HG03025 (cell line): Measurements from ENCODE around the gene PDE3B.
"Not testable (repeated sequence)": the region's sequence is repeated elsewhere in the genome, so short reads cannot be mapped to it uniquely, and the experiment has no call there.

Experiments used
- ATAC-seq: cut with Tn5 transposase; IDR thresholded peaks from one replicate; pipeline ENCODE4 v1.9.1; 2021; ENCODE audit warnings: mild to moderate bottlenecking, moderate library complexity; ENCODE audit not compliant: unreplicated experiment, low FRiP score

PDE3B gene

DNA sequence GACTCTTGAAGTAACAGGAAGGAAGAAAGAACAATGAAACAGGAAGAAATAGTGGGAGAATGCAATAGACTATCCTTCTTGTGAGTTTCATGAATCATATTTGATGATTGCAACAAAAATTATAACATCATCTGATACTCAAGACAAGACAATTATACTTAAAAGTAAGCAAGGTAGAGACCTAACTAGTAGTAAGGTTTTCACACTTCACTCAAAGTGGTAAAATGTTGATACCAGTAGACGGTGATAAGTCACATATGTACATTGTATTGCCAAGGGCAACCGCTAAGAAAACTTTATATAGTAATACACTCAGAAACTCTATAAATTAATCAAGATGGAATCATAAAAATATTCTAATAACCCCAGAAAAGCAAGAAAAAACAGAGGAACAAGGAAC, 140.6 kb downstream of the PDE3B start:
- ATAC-seq = no peak

DNA sequence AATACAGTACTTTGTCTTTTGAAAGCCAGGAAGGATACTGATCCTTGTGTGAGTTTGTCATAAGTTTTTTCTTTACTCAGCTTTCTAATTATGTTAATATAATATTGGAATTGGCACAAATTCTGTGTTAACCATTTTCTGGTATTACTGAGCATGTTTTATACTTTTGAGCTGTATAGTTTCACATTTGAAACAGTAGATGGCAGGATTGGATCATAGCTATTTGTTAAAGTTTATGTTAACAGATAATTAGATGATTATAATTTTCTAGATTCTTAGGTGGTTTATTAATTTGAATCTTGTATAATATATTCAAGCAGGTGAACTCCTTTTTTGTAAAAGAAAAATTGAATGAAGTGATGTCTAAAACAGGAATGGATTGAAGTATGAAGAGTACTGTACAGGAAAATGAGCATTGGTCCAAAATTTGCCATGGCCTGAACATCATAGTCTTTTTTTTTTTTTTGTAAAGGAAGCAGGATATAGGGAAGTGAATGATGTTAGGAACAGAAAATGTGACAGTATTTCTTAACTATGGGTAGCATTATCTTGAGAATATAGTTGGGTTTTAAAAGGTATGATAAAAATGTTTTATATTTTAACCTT, 146.4 kb downstream of the PDE3B start:
- ATAC-seq = no peak

GRCh38 chr11:14793546-14793945, 149.9 kb downstream of the PDE3B start:
- no peak for ATAC-seq

- ATAC-seq = not testable (repeated sequence)
Measured at GRCh38 chr11:14796028-14796427, 152.4 kb downstream of the PDE3B start.

DNA sequence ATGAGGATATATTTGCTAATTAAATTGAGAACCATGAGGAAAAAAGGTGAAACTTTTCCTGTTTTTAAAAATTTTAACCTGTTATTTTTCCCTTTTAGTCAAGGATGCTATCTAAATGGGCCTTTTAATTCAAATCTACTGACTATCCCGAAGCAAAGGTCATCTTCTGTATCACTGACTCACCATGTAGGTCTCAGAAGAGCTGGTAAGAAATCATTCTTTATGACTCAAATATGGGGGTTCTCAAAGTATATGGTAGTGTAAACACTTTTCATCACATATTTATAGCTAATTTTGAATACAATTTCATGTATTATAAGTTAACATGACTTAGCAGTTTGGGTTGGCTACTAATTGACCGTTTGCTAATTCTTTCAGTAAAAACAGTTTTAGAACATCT, 160.2 kb downstream of the PDE3B start:
- no peak for ATAC-seq

GRCh38 chr11:14809466-14809865, 165.9 kb downstream of the PDE3B start:
- ATAC-seq = no peak

DNA sequence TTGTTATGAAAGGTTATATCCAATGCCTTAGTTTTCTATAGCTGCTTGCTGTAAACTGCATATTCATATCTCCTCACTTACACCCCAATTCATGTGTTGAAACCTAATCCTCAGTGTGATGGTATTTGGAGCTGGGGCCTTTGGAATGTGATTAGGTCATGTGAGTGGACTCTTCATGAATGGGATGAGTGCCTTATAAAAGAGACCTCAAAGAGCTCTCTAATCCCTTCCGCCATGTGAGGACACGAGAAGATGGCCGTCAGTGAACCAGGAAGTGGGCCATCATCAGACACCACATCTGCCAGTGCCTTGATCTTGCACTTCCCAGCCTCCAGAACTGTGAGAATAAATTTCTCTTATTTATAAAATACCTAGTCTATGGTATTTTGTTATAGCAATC, 169.2 kb downstream of the PDE3B start:
- no peak for ATAC-seq

DNA sequence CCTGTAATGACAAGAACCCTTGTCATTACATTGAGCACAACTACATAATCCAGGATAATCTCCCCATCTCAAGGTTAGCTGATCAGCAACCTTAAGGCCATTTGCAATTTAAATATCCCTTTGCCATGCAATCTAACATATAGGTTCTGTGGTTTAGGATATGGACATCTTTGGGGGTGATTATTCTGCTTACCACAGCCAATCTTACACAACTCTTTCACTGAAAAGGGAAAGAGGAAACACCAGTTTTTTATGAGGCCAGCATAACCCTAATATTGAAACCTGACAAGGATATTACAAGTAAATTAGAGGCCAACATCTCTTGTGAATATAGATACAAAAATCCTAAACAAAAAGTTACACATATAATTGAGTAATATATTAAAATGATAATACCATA, 169.9 kb downstream of the PDE3B start:
- no peak for ATAC-seq

DNA sequence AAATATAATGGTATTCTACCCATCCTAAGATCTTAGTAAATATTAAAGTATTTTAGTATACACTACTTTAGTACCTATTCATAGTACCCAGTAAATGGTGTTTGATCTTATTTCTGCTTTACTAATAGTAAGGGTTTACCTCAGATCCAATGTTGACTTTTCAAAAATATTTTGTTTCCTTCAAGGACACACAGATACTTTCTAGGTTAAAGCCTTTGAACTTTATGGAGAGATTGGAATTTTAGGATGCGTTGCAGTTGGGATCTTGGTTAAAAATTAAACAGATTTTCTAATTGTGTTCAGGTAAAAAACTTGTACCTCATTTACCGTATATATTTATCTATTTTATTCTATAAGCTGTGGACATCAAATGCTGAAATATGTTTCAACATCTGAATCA, 175.2 kb downstream of the PDE3B start:
- no peak for ATAC-seq

DNA sequence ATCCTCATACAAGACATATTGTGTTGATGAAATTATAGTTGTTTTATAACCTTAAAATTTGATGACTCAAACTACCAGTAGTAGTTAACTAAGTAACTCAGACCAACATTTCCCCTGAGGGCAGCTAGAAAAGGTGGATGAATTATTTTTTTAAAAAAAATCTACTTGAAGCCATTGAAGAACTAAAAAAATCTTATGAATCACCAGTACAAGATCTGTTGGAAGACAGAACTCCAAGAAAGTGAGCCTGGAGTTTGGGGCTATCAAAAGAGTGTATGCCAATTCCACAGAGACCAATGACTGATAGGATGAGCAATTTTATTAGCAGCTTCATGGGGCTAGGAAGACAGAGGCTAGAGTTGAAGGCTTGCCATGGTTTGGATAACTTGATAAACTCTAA, 176.0 kb downstream of the PDE3B start:
- ATAC-seq = no peak

DNA sequence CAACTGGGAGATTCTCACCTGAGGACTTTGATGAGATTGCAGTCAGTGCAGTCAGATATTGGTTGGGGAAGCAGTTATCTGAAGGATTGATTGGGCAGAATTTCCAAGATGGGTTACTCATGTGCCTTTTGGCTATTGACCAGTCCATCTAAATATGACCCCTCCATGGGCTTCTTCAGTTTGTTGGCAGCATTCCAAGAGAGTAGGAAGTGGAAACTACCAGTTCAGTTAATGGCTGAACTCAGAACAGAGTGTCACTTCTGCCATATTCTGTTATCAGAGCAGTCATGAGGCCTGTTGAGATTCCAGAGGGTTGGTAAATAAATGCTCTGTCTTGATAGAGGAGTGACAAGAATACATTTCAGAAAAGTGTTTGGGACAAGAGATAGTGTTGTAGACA, 177.4 kb downstream of the PDE3B start:
- no peak for ATAC-seq

GRCh38 chr11:14826600-14826999, 183.0 kb downstream of the PDE3B start:
- no peak for ATAC-seq

- no peak for ATAC-seq
Measured at GRCh38 chr11:14835496-14836492, 192.2 kb downstream of the PDE3B start.

- ATAC-seq = no peak
Measured at GRCh38 chr11:14842002-14842401, 198.4 kb downstream of the PDE3B start.

GRCh38 chr11:14852571-14853177, 209.1 kb downstream of the PDE3B start:
- ATAC-seq = no peak

- no peak for ATAC-seq
Measured at GRCh38 chr11:14854057-14854456, 210.5 kb downstream of the PDE3B start.

- no peak for ATAC-seq
Measured at GRCh38 chr11:14855890-14856289, 212.3 kb downstream of the PDE3B start.

DNA sequence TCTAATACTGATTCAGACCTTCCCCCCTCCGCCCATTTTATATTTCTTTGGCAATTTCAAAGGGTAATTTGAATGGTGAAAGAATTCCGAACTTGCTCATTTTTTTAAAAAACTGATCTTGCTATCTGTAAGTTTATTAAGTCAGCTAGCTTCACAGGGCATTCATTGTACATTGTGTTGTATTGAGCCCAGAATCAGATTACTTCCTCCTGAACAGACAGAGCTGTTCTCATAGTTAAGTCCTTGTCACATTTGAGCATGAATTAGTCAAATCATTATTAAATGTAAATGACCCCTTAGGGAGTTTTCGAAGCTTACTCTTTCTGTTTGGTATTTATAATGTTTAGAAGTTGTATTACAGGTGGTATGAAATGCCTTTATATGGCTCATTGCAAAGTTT, 214.0 kb downstream of the PDE3B start:
- no peak for ATAC-seq

- ATAC-seq = no peak
Measured at GRCh38 chr11:14858404-14858803, 214.8 kb downstream of the PDE3B start.

GRCh38 chr11:14860511-14860910, 216.9 kb downstream of the PDE3B start:
- ATAC-seq = no peak

GRCh38 chr11:14861680-14862079, 218.1 kb downstream of the PDE3B start:
- ATAC-seq = no peak
